ENCODE measurements around the gene PTGFRN. TPM values are rescaled to one million over a fixed set of nuclear protein-coding genes. Genes with fewer than 3 reads are reported as not detected.
A peak's percentile ranks its signal among the peaks of the same experiment; 100 is the strongest.

PTGFRN gene
- total RNA-seq, 1 donor from 2014 or later, result 106 TPM

GRCh38 chr1:117026361-117026760, 116.6 kb downstream of the PTGFRN start:
- no peak overlapping the region for H3K4me3 Mint-ChIP-seq
- peaks cover 5% of the 10 kb centered on the region for H3K36me3 Mint-ChIP-seq
- DNase-seq (ENCODE audit: low spot score in 2 of 2, unreplicated experiment in 2 of 2), result no peak
- H3K27ac Mint-ChIP-seq, result peak overlapping the region; percentile 67
- H3K4me1 Mint-ChIP-seq, result peaks cover 4% of the 10 kb centered on the region
- TF ChIP-seq, protein P1, sequence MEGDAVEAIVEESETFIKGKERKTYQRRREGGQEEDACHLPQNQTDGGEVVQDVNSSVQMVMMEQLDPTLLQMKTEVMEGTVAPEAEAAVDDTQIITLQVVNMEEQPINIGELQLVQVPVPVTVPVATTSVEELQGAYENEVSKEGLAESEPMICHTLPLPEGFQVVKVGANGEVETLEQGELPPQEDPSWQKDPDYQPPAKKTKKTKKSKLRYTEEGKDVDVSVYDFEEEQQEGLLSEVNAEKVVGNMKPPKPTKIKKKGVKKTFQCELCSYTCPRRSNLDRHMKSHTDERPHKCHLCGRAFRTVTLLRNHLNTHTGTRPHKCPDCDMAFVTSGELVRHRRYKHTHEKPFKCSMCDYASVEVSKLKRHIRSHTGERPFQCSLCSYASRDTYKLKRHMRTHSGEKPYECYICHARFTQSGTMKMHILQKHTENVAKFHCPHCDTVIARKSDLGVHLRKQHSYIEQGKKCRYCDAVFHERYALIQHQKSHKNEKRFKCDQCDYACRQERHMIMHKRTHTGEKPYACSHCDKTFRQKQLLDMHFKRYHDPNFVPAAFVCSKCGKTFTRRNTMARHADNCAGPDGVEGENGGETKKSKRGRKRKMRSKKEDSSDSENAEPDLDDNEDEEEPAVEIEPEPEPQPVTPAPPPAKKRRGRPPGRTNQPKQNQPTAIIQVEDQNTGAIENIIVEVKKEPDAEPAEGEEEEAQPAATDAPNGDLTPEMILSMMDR (IDR thresholded peaks at IDR 0.05; ENCODE audit: unreplicated experiment), result no peak
- H3K9me3 Mint-ChIP-seq, result no peaks in the 10 kb centered on the region
- no peaks in the 10 kb centered on the region for H3K27me3 Mint-ChIP-seq (ENCODE audit: low read depth)

- H3K9me3 Mint-ChIP-seq, result no peaks in the 10 kb centered on the region
- no peak overlapping the region for H3K4me3 Mint-ChIP-seq
- TF ChIP-seq, protein P1 (IDR thresholded peaks at IDR 0.05; ENCODE audit: unreplicated experiment), result no peak
- peaks cover 5% of the 10 kb centered on the region for H3K36me3 Mint-ChIP-seq
- H3K27me3 Mint-ChIP-seq (ENCODE audit: low read depth), result no peaks in the 10 kb centered on the region
- peaks cover 23% of the 10 kb centered on the region for H3K4me1 Mint-ChIP-seq
- DNase-seq (ENCODE audit: low spot score in 2 of 2, unreplicated experiment in 2 of 2), result no peak
- no peak overlapping the region for H3K27ac Mint-ChIP-seq
Measured at GRCh38 chr1:117029685-117030084, 120.0 kb downstream of the PTGFRN start.

DNA sequence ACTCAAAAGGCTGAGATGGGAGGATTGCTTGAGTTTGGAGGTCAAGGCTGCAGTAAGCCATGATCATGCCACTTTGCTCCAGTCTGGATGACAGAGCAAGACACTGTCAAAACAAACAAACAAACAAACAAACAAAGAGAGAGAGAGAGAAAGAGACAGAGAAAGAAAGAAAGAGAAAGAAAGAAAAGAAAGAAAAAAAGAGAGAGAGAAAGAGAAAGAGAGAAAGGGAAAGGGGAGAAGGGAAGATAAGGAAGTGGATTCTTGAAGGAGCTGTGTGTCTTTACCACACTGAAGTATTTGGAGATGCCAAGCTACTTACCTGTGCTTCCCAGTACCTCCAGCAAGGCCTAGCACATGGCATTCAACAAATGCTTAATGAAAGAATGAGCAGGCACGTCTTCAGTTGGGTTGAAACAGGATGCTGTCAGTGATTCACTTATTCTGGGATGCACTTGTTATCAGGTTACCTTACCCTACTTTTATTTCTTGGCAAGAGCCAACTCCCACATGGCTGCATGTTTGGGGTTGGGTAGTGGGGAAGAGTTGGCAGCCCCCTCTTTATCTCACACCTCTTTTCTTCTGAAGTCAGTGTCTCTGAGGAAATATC, 120.7 kb downstream of the PTGFRN start:
- Mint-ChIP-seq H3K27me3 (ENCODE audit: low read depth) (no peaks in the 10 kb centered on the region), H3K9me3 (no peaks in the 10 kb centered on the region), H3K4me1 (peaks cover 23% of the 10 kb centered on the region), H3K27ac (no peak overlapping the region), H3K36me3 (peaks cover 3% of the 10 kb centered on the region), H3K4me3 (no peak overlapping the region)
- TF ChIP-seq, protein P1 (IDR thresholded peaks at IDR 0.05; ENCODE audit: unreplicated experiment), result no peak
- DNase-seq (ENCODE audit: low spot score in 2 of 2, unreplicated experiment in 2 of 2), result no peak

DNA sequence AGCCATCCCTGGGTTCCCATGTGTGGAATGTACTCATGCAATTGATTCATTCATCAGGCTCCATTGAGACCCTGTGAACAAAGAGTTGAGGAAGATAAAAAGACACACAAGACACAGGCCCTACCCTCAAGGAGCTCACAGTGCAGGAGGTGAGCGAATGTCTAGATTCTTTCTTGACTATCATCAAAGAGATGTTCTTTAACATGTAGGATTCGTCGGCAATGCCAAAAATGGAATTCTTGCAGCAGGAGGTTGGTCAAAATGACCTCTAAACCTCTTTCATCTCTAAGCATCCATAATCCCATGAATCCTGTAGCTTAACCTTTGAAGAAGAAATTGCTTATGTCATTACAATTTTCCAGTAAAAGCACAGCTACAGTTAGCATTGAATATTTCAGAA, 122.5 kb downstream of the PTGFRN start:
- Mint-ChIP-seq H3K27ac (peak overlapping the region; percentile 67), H3K36me3 (peaks cover 2% of the 10 kb centered on the region), H3K27me3 (ENCODE audit: low read depth) (no peaks in the 10 kb centered on the region), H3K9me3 (no peaks in the 10 kb centered on the region), H3K4me1 (peaks cover 31% of the 10 kb centered on the region), H3K4me3 (no peak overlapping the region)
- TF ChIP-seq, protein P1 (IDR thresholded peaks at IDR 0.05; ENCODE audit: unreplicated experiment), result no peak
- no peak for DNase-seq (ENCODE audit: low spot score in 2 of 2, unreplicated experiment in 2 of 2)

GRCh38 chr1:117032681-117033539, 123.2 kb downstream of the PTGFRN start:
- Mint-ChIP-seq H3K27ac (peak overlapping the region; percentile 65), H3K4me1 (peaks cover 31% of the 10 kb centered on the region), H3K4me3 (no peak overlapping the region), H3K9me3 (no peaks in the 10 kb centered on the region), H3K36me3 (peaks cover 2% of the 10 kb centered on the region), H3K27me3 (ENCODE audit: low read depth) (no peaks in the 10 kb centered on the region)
- no peak for DNase-seq (ENCODE audit: low spot score in 2 of 2, unreplicated experiment in 2 of 2)
- TF ChIP-seq, protein P1 (IDR thresholded peaks at IDR 0.05; ENCODE audit: unreplicated experiment), result no peak
